Endometrial microvascular endothelial cells (primary cell): ENCODE results near the gene ZNF385B. TPM values are rescaled to one million over a fixed set of nuclear protein-coding genes. Genes with fewer than 3 reads are reported as not detected.
"Not testable (repeated sequence)": the region's sequence is repeated elsewhere in the genome, so short reads cannot be mapped to it uniquely, and the experiment has no call there.

Experiments
- in situ Hi-C: cut with HindIII; loops from 2 replicates; pipeline ENCODE4 v1.10.0; 2017; ENCODE audit warnings: low sequenced_read_pairs, low pct_unique_long_range_greater_than_20kb; ENCODE audit errors: inconsistent ontology term
- total RNA-seq: library from RNA; depleted of rRNA; stranded (reverse); fragments of >200 nt; gene quantifications from one replicate; pipeline ENCODE4 v1.2.3, GENCODE V29; 2015; ENCODE audit errors: inconsistent ontology term

The ZNF385B gene
- not detected for total RNA-seq

GRCh38 chr2:179861416-179862067, at the start of gene ZNF385B:
Gene ZNF385B (minus strand): TSS chr2:179861612.
- in situ Hi-C loops: no loop called here

- in situ Hi-C loops: no loop called here
Measured at GRCh38 chr2:179910735-179911113, 49.3 kb upstream of the ZNF385B start.

- in situ Hi-C loops: no loop called here
Measured at GRCh38 chr2:179909845-179910734, 48.7 kb upstream of the ZNF385B start.

GRCh38 chr2:179900655-179901054, 39.2 kb upstream of the ZNF385B start:
- in situ Hi-C loops: no loop called here

- in situ Hi-C loops: no loop called here
Measured at GRCh38 chr2:179899666-179900065, 38.3 kb upstream of the ZNF385B start.

- in situ Hi-C loops: no loop called here
Measured at GRCh38 chr2:179898873-179899272, 37.5 kb upstream of the ZNF385B start.

- in situ Hi-C loops: no loop called here
Measured at GRCh38 chr2:179893616-179894015, 32.2 kb upstream of the ZNF385B start.

DNA sequence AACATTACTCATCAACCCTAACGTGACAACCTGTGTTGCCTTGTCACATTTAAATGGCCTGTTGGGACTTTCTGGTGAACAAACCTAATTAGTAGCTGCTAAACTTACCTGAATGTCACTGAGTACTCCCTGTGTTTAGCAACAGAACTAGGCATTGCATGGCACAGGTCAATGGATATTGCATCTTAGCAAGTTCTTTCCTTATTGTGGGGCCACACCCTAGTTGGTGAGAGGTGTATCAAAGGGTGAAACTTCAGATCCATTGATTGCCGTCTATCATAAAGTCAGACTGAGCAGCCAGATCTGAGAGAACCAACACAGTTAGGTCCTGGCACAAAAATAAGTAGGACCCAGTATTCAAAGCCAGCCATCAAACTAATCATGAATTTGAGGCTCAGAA, 29.8 kb upstream of the ZNF385B start:
- in situ Hi-C loops: no loop called here

DNA sequence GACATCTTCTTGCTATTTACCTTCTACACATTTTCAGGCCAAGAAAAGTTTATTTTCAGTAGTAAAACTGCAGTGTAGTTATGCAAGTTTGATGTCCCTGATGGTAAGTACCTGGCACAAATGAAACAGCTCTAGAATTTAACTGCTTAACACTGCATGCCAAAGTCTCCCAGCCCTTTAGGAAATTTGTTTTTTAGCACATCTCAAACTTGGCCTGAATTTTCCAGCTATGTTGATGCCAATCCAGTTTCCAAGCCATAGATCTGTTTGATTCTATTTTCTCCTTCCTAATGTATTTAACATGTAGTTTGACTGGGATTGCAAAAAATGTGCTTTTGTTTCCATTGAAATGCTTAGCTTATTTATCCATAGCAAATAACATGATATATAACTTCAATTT, 29.3 kb upstream of the ZNF385B start:
- in situ Hi-C loops: no loop called here

GRCh38 chr2:179888642-179889041, 27.2 kb upstream of the ZNF385B start:
- in situ Hi-C loops: not testable (repeated sequence)

- in situ Hi-C loops: no loop called here
Measured at GRCh38 chr2:179884193-179884592, 22.8 kb upstream of the ZNF385B start.

- in situ Hi-C loops: no loop called here
Measured at GRCh38 chr2:179882851-179883806, 21.7 kb upstream of the ZNF385B start.

GRCh38 chr2:179877601-179878364, 16.4 kb upstream of the ZNF385B start:
- in situ Hi-C loops: no loop called here

GRCh38 chr2:179876266-179876665, 14.9 kb upstream of the ZNF385B start:
- in situ Hi-C loops: no loop called here

- in situ Hi-C loops: no loop called here
Measured at GRCh38 chr2:179875864-179876263, 14.5 kb upstream of the ZNF385B start.

DNA sequence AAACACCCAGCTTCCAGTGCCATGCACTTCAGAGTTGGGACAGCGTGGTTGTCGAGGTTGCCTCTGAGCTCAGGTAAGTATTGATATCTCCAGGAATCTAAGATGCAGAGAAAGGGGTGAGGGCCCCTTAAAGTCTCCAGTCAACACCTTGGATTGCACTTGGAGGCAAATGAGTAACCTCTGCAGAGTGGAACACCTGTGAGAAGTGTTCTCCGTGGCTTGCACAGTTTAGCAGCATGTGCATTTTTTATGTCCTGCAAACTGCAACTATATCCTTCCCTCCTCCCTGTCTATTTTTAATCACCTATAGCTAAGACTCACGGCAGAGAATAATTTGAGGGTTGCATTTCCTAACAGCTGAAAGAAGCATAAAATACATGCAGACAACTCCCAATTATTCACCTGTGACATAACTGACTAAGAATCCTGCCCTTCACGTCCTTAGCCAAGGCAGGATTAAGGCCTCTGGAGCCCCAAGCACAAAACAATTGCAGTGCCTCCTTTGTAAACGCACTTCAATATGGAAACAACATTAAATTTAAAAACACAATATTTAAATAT, 1.6 kb upstream of the ZNF385B start:
- in situ Hi-C loops: no loop called here

- in situ Hi-C loops: no loop called here
Measured at GRCh38 chr2:179861027-179861415, 391 bp downstream of the ZNF385B start.
